Measurements from ENCODE around the gene ST8SIA3. TPM values are rescaled to one million over a fixed set of nuclear protein-coding genes. Genes with fewer than 3 reads are reported as not detected.

Gene ST8SIA3
- polyA plus RNA-seq, 1 donor from 2014 or later, result 22.9 TPM

GRCh38 chr18:57353940-57354461 is 1.6 kb downstream of the ST8SIA3 start:
- peaks cover 3% of the 10 kb centered on the region for H3K27me3 ChIP-seq (ENCODE audit: insufficient read depth, low read depth, low read length)
- H3K4me2 ChIP-seq (ENCODE audit: low read length), result peak overlapping the region; percentile 79

GRCh38 chr18:57359433-57359832 is 7.1 kb downstream of the ST8SIA3 start:
- peaks cover 13% of the 10 kb centered on the region for H3K36me3 ChIP-seq (ENCODE audit: insufficient read depth, low read length)
- no peak overlapping the region for H3K27ac ChIP-seq (ENCODE audit: low read length)
- H3K4me2 ChIP-seq (ENCODE audit: low read length), result no peak overlapping the region
- no peak overlapping the region for H2AFZ ChIP-seq (ENCODE audit: low read depth, low read length)
- H3K9me3 ChIP-seq (ENCODE audit: low read length), result no peaks in the 10 kb centered on the region
- no peaks in the 10 kb centered on the region for H3F3A ChIP-seq (ENCODE audit: insufficient read depth, low read length, poor library complexity, severe bottlenecking)
- H3K9ac ChIP-seq (ENCODE audit: low read length), result no peak overlapping the region
- H4K20me1 ChIP-seq (ENCODE audit: insufficient read depth), result no peaks in the 10 kb centered on the region
- no peak overlapping the region for H3K4me3 ChIP-seq (ENCODE audit: low read length)
- H3K79me2 ChIP-seq (replicated peaks; ENCODE audit: insufficient read depth, low read length), result peaks cover 13% of the 10 kb centered on the region
- H3K27me3 ChIP-seq (ENCODE audit: insufficient read depth, low read depth, low read length), result peaks cover 3% of the 10 kb centered on the region
- no peaks in the 10 kb centered on the region for H3K9me2 ChIP-seq (ENCODE audit: insufficient read depth, low read length)
- no peak for TF ChIP-seq EP300 (conservative IDR thresholded peaks at IDR 0.05; ENCODE audit: poor library complexity, severe bottlenecking)
- no peak for TF ChIP-seq POLR2AphosphoS5 (IDR thresholded peaks at IDR 0.05)
- no peak for TF ChIP-seq RAD21 (conservative IDR thresholded peaks at IDR 0.05)
- TF ChIP-seq EZH2 (IDR thresholded peaks at IDR 0.05; ENCODE audit: borderline replicate concordance, insufficient read depth, low read length, poor library complexity, severe bottlenecking), result no peak
- TF ChIP-seq TAF1 (IDR thresholded peaks at IDR 0.05; ENCODE audit: low read depth), result no peak
- TF ChIP-seq SMC3 (conservative IDR thresholded peaks at IDR 0.05; ENCODE audit: poor library complexity), result no peak
- TF ChIP-seq MXI1 (conservative IDR thresholded peaks at IDR 0.05; ENCODE audit: poor library complexity, severe bottlenecking), result no peak
- no peak for TF ChIP-seq CTCF (IDR thresholded peaks at IDR 0.05; ENCODE audit: poor library complexity, severe bottlenecking)

More at GRCh38 chr18:57353940-57354461, 1.6 kb downstream of the ST8SIA3 start:
- Histone ChIP-seq H3K9me2 (ENCODE audit: insufficient read depth, low read length) (no peaks in the 10 kb centered on the region), H3K9me3 (ENCODE audit: low read length) (no peaks in the 10 kb centered on the region), H4K20me1 (ENCODE audit: insufficient read depth) (no peaks in the 10 kb centered on the region), H3K4me3 (ENCODE audit: low read length) (peak overlapping the region; percentile 84), H3K9ac (ENCODE audit: low read length) (peak overlapping the region; percentile 89), H3F3A (ENCODE audit: insufficient read depth, low read length, poor library complexity, severe bottlenecking) (no peaks in the 10 kb centered on the region), H3K79me2 (replicated peaks; ENCODE audit: insufficient read depth, low read length) (peaks cover 16% of the 10 kb centered on the region), H2AFZ (ENCODE audit: low read depth, low read length) (peak overlapping the region; percentile 56), H3K27ac (ENCODE audit: low read length) (peak overlapping the region; percentile 88), H3K36me3 (ENCODE audit: insufficient read depth, low read length) (no peaks in the 10 kb centered on the region)
- TF ChIP-seq EP300 (conservative IDR thresholded peaks at IDR 0.05; ENCODE audit: poor library complexity, severe bottlenecking) (no peak), MXI1 (conservative IDR thresholded peaks at IDR 0.05; ENCODE audit: poor library complexity, severe bottlenecking) (peak; percentile 55), POLR2AphosphoS5 (IDR thresholded peaks at IDR 0.05) (peak; percentile 3), RAD21 (conservative IDR thresholded peaks at IDR 0.05) (no peak), EZH2 (IDR thresholded peaks at IDR 0.05; ENCODE audit: borderline replicate concordance, insufficient read depth, low read length, poor library complexity, severe bottlenecking) (no peak), SMC3 (conservative IDR thresholded peaks at IDR 0.05; ENCODE audit: poor library complexity) (no peak), REST (IDR thresholded peaks at IDR 0.05; ENCODE audit: borderline replicate concordance) (peak; percentile 92), CTCF (IDR thresholded peaks at IDR 0.05; ENCODE audit: poor library complexity, severe bottlenecking) (no peak), TAF1 (IDR thresholded peaks at IDR 0.05; ENCODE audit: low read depth) (no peak)
